Activated effector memory CD4-positive, alpha-beta T cell treated with anti-CD3 and anti-CD28 coated beads, Interleukin-2, amount 50 U/mL, for 16 hours (primary cell): ENCODE data around the gene DNHD1.
"Not testable (repeated sequence)": the region's sequence is repeated elsewhere in the genome, so short reads cannot be mapped to it uniquely, and the experiment has no call there.

Experiments used
- DNase-seq: peaks from one replicate; pipeline ENCODE4 v3.0.0-alpha.2; 2020

DNHD1 gene

GRCh38 chr11:6481924-6482275 is 15.2 kb upstream of the DNHD1 start:
- DNase-seq = peak; percentile 67

GRCh38 chr11:6482441-6482840 is 14.6 kb upstream of the DNHD1 start:
- DNase-seq = no peak

GRCh38 chr11:6483015-6483414 is 14.1 kb upstream of the DNHD1 start:
- DNase-seq = no peak

- DNase-seq = no peak
These were observed 11.4 kb upstream of the DNHD1 start for GRCh38 chr11:6485661-6486060.

GRCh38 chr11:6486256-6486655 is 10.8 kb upstream of the DNHD1 start:
- DNase-seq = no peak

GRCh38 chr11:6486938-6487337 is 10.1 kb upstream of the DNHD1 start:
- no peak for DNase-seq

GRCh38 chr11:6488342-6488741 is 8.7 kb upstream of the DNHD1 start:
- no peak for DNase-seq

- no peak for DNase-seq
These were observed 8.3 kb upstream of the DNHD1 start for GRCh38 chr11:6488821-6489220.

- DNase-seq = no peak
These were observed 7.8 kb upstream of the DNHD1 start for GRCh38 chr11:6489306-6489705.

- DNase-seq = no peak
These were observed 1.0 kb downstream of the DNHD1 start for GRCh38 chr11:6498121-6498520.

GRCh38 chr11:6498544-6498943 is 1.5 kb downstream of the DNHD1 start:
- DNase-seq = no peak

- DNase-seq = no peak
These were observed 5.3 kb downstream of the DNHD1 start for GRCh38 chr11:6502382-6502781.

GRCh38 chr11:6504166-6504565 is 7.1 kb downstream of the DNHD1 start:
- no peak for DNase-seq

GRCh38 chr11:6505577-6506240 is 8.6 kb downstream of the DNHD1 start:
- no peak for DNase-seq

- no peak for DNase-seq
These were observed 19.8 kb downstream of the DNHD1 start for GRCh38 chr11:6516865-6517264.

- DNase-seq = no peak
These were observed 23.2 kb downstream of the DNHD1 start for GRCh38 chr11:6520265-6520664.

- DNase-seq = not testable (repeated sequence)
These were observed 24.9 kb downstream of the DNHD1 start for GRCh38 chr11:6521946-6522345.

GRCh38 chr11:6523253-6523652 is 26.2 kb downstream of the DNHD1 start:
- DNase-seq = no peak

GRCh38 chr11:6526411-6527135 is 29.5 kb downstream of the DNHD1 start:
- DNase-seq = no peak

- DNase-seq = no peak
These were observed 32.2 kb downstream of the DNHD1 start for GRCh38 chr11:6529266-6529665.

- DNase-seq = no peak
These were observed 33.8 kb downstream of the DNHD1 start for GRCh38 chr11:6530848-6531247.

- DNase-seq = no peak
These were observed 34.2 kb downstream of the DNHD1 start for GRCh38 chr11:6531267-6531752.

GRCh38 chr11:6538456-6538855 is 41.4 kb downstream of the DNHD1 start:
- no peak for DNase-seq

- no peak for DNase-seq
These were observed 41.9 kb downstream of the DNHD1 start for GRCh38 chr11:6538945-6539344.
